ENCODE results near the gene ITIH5.

ITIH5 gene

GRCh38 chr10:7626283-7626682, 40.5 kb downstream of the ITIH5 start:
- no peak for DNase-seq

DNA sequence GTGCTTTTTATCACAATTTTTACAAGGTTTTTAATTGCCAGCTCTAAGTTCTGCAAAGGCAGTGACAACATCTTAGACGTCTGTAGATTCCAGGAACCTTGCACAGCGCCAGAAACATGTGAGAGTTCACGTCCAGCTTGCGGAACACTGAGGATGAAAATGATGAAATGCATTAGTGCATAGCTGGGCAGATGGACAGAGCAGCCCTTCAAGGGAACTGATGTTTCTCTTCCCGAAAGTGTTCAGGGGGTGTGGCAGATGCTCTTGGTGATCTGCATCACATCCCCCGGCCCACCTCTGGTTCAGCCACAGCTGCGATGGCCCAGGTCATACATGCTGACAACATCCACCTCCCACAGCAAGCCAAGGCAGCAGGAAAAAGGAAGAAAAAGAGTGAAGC, 40.9 kb downstream of the ITIH5 start:
- no peak for DNase-seq

GRCh38 chr10:7625009-7625408, 41.8 kb downstream of the ITIH5 start:
- no peak for DNase-seq

DNA sequence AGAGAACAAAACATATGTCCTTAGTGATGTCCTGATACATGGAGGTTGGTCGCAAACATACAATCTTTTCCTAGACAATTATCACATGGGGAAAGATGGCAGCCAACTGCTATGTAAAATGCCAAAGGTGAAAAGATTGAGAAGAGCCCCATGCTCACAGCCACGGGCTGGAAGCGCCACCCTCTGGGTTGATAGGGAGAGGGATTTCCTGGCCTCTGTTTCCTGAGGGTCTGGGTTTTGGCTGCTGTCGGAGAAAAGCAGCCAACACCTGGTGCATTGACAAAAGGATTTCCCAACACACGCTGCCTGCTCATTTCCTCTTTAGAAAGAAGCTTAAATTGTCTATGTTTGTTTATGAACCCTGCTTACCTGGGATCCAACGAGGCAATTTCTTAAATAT, 43.8 kb downstream of the ITIH5 start:
- DNase-seq, result no peak

- DNase-seq, result no peak
Observed at GRCh38 chr10:7618461-7618860, 48.3 kb downstream of the ITIH5 start.

DNA sequence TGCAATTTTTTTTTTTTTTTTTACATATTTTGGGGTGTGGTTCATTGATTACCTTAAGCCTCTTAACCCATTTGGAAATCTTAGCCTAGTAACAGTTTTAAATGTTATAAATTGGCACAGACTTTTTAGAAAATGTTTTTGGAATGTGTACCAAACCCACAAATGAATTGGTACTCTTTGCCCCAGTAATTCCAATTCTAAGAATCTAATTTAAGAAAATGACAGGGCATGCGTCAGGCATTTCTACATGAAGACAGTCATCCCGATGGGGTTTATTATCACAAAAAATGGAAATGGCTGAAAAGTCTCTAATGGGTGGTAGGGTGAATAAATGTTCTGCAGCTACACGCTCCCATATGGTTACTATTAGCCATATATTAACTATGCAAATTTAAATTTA, 54.9 kb downstream of the ITIH5 start:
- DNase-seq, result no peak

GRCh38 chr10:7610651-7611389, 55.9 kb downstream of the ITIH5 start:
- peak; percentile 80 for DNase-seq

DNA sequence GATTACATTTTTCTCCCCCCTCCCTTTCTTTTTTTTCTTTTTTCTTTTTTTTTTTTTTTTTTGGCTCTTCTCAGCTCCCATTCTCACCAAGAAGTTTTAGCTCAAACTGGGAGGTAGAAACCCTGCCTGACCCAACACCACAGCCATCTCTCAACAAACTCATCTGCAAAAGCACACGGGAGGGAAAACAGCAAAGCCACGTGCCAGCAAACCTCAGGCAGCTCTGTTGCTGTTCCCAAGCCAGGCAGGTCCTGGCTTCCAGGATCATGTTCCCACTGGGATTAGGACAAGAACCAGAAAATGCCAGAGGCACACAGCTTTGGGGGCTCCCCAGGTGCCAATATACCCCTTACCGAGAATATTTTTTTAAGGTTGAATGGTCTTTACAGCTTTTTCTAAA, 56.7 kb downstream of the ITIH5 start:
- DNase-seq, result peak; percentile 18

- DNase-seq, result no peak
Observed at GRCh38 chr10:7609556-7609955, 57.2 kb downstream of the ITIH5 start.

DNA sequence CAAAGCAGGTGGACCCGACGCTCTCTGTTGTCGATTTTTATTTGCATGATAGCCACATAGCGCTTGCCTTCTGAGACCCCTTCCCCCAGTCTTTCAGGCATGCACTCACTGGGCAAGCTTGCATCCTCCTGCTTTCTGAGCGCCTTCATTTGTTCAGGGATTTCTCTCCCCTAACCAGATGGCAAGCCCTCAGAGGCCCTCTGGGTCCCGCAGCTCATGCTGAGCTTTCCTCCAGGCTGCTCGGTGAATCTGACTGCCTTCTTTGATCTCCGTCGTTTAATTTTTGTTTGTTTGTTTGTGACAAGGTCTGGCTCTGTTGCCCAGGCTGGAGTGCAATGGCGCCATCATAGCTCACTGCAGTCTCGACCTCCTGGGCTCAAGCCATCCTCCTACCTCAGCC, 58.8 kb downstream of the ITIH5 start:
- no peak for DNase-seq

- no peak for DNase-seq
Observed at GRCh38 chr10:7606951-7607404, 59.8 kb downstream of the ITIH5 start.

GRCh38 chr10:7605565-7606295, 61.0 kb downstream of the ITIH5 start:
- DNase-seq, result peak; percentile 20

DNA sequence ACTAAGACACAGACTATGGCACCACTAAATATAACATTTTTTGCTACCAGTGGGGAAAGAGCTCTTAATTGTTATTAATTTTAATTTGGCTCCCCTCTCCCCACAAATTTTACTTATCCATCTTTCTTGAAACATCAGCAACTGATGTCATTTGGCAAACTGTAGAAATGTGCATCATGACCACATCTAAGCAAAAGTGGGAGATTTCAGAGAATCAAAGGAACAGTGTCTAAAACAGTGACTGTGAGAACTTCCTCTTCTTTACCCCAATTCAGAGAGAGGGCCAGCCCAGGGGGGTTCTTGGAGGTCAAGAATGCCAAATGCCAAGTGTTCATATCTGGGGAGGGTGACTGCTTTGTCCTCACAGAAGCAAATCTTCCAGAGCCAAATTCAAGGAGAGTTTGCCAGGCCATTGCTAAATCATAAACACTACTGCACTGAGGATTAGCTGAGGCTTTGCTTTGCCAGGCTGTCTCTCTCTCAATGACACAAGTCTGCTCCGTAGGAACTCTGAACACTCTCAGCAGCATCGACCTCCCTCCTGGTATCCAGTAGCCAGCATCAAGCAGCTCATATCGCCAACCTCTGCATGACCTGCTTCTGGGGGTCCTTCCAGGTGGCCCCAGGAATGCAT, 65.6 kb downstream of the ITIH5 start:
- no peak for DNase-seq

DNA sequence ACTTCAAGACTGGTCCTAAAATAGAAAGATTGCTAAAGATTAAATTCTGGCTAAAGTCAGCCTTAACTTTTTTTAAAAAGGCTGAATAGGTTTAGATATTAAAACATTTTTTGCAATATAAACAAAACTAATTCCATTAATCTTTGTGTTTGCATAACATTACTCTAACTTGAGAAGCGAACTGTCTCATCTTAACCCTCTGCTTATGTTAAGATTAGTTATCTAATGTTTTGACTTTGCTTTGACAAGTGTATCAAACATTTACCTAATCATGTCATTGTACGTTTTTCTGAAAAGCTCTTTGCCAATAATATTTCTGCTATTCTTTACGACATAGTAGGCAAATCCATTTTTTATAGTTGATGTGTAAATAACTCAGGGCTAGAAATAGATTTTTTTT, 68.0 kb downstream of the ITIH5 start:
- DNase-seq, result no peak

GRCh38 chr10:7596356-7596755, 70.4 kb downstream of the ITIH5 start:
- no peak for DNase-seq

GRCh38 chr10:7593905-7594304, 72.9 kb downstream of the ITIH5 start:
- DNase-seq, result no peak

GRCh38 chr10:7593063-7593462, 73.7 kb downstream of the ITIH5 start:
- DNase-seq, result no peak

DNA sequence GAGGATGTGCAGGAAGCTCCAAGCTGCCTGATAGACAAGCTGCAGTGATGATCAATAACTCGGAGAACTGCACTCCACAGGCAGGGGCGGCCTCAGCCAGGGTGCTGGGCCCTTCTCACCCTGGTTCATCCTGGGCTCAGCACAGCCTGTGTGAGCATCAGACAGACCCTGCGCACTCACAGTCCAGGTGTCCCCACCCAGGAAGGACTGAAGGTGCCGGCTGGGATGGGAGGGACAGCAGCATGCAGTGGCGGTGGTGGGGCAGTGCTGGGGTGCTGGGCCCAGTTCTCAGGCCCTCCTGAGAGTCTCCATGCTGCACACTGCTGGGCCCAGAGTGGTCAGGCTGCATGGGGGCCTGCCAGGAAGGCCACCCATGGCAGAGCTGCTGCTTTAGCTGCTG, 74.1 kb downstream of the ITIH5 start:
- no peak for DNase-seq

- no peak for DNase-seq
Observed at GRCh38 chr10:7590271-7590670, 76.5 kb downstream of the ITIH5 start.

DNA sequence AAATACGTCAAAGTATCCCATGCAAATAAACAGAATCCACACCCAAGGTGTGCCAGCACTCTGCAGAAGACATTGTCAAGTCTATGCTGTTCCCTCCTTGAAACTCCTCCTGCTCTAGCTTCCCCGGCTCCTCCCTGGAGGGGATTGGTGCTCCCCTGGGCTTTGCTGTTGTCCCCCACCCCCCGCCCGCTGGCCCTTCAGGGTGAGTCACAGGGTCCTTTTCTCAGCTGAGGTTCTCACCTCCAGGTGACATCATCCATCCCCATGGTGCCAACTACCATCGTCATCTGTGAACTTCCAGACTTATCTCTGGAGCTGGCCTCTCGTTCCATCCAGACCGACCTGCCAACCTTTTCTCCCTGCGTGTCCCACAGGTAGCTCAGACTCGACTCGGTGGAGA, 77.0 kb downstream of the ITIH5 start:
- no peak for DNase-seq

- no peak for DNase-seq
Observed at GRCh38 chr10:7587865-7588188, 78.9 kb downstream of the ITIH5 start.

DNA sequence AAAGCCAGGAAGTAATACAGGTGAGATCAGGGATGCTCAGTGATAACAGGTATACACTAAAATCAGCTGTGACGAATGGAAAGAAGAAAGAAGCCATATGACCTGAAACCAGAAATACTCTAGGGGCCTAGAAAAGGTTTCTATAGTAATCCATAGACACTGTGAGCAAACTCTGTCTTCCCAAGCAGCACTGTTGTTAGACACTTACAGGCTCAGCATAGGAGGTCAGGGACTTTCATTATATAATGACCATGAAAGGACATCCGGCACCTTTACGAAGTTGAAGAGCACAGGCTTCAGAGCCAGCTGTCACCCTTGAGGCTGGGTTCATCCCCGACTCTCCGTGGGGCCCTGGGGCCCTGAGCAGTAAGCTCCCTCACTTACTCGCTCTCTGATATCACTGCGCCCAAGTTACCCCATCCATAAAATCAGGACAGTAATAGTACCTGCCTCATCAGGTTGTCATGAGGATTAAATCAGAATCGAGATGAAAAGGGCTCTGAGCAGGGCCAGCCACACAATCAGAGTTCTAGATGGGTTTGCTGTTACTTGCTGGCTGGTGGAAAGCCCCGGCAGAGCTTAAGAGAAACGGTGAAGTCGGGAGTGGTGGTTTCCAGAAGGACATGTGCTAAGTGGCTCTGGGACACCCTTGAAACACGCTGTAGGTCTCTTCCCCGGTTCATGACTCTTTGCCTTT, 79.5 kb downstream of the ITIH5 start:
- DNase-seq, result no peak

GRCh38 chr10:7585228-7585627, 81.5 kb downstream of the ITIH5 start:
- DNase-seq, result no peak

DNA sequence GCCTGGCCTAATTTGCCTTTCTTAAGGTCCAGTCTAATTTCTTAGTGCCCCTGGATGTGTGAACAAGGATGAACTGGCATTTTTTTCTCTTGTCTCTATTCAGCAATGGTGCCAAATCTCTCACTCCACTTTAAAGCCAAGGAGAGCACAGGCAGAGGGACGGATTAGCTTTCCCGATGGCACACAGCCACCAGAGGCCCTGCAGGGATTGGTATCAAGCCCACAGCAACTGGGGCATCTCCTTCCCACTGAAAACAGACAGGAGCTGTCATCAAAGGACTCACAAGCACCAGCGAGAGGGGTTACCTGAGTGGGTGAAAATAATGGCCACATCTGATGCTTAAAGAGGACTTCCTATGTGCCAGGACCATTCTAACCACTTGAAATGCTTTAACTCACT, 83.1 kb downstream of the ITIH5 start:
- no peak for DNase-seq
